ENCODE data around the gene CSNK2B. TPM values are rescaled to one million over a fixed set of nuclear protein-coding genes. Genes with fewer than 3 reads are reported as not detected.
"Not testable (repeated sequence)": the region's sequence is repeated elsewhere in the genome, so short reads cannot be mapped to it uniquely, and the experiment has no call there.

The CSNK2B gene
- total RNA-seq, 2 experiments from 2014 or later = 215 to 219 TPM

GRCh38 chr6:31702819-31703716 is 37.2 kb downstream of the CSNK2B start, which contains the start of gene ABHD16A:
ABHD16A (minus strand) TSS chr6:31703324; CDS start chr6:31703281, 43 bp downstream.
- Mint-ChIP-seq H3K27me3 (ENCODE audit: low read depth) (no peaks in the 10 kb centered on the region), H3K4me1 (ENCODE audit: low read depth) (peaks cover 21% of the 10 kb centered on the region), H3K27ac (peak within 1 kb of the TSS; percentile 97), H3K9me3 (no peaks in the 10 kb centered on the region), H3K36me3 (ENCODE audit: low read depth) (peaks cover 5% of the 10 kb centered on the region), H3K4me3 (peak within 1 kb of the TSS; percentile 99)
- CTCF ChIA-PET = interaction anchor here (0.8 to 1.1 kb wide), 4 partner anchors 22 to 127 kb away, joined by 3 to 5 read pairs (median 4); partner anchors contain the start of gene LY6G5C
- intact Hi-C loops (cut with micrococcal nuclease) = loop anchor here (1.0 kb wide), 9 partner anchors 35 to 475 kb away; partner anchors contain the start of genes ATF6B, BAG6, NFKBIL1 and PRRC2A
- DNase-seq = peak; percentile 99

GRCh38 chr6:31705931-31706330 is 40.1 kb downstream of the CSNK2B start:
- Mint-ChIP-seq H3K27ac (no peak overlapping the region), H3K4me1 (ENCODE audit: low read depth) (peaks cover 18% of the 10 kb centered on the region), H3K36me3 (ENCODE audit: low read depth) (peaks cover 5% of the 10 kb centered on the region), H3K9me3 (no peaks in the 10 kb centered on the region), H3K27me3 (ENCODE audit: low read depth) (no peaks in the 10 kb centered on the region), H3K4me3 (no peak overlapping the region)
- intact Hi-C loops (cut with micrococcal nuclease) = no loop called here
- no peak for DNase-seq
- CTCF ChIA-PET = interaction anchor here (1.1 kb wide), 1 partner anchor 33 kb away, joined by 3 read pairs; no protein-coding TSS in a partner anchor

- CTCF ChIA-PET = interaction anchor here (1.1 kb wide), 1 partner anchor 32 kb away, joined by 3 read pairs; no protein-coding TSS in a partner anchor
- H3K9me3 Mint-ChIP-seq = no peaks in the 10 kb centered on the region
- intact Hi-C loops (cut with micrococcal nuclease) = no loop called here
- peaks cover 5% of the 10 kb centered on the region for H3K36me3 Mint-ChIP-seq (ENCODE audit: low read depth)
- H3K4me1 Mint-ChIP-seq (ENCODE audit: low read depth) = peaks cover 16% of the 10 kb centered on the region
- no peaks in the 10 kb centered on the region for H3K27me3 Mint-ChIP-seq (ENCODE audit: low read depth)
- H3K27ac Mint-ChIP-seq = no peak within 1 kb of the TSS
- DNase-seq = no peak
- H3K4me3 Mint-ChIP-seq = no peak within 1 kb of the TSS
These were observed 40.7 kb downstream of the CSNK2B start, which contains the start of gene LY6G6F for GRCh38 chr6:31706599-31706998. LY6G6F (plus strand) TSS chr6:31706866; CDS start chr6:31706907, 41 bp downstream.

- Mint-ChIP-seq H3K36me3 (ENCODE audit: low read depth) (no peaks in the 10 kb centered on the region), H3K4me3 (no peak overlapping the region), H3K27ac (no peak overlapping the region), H3K9me3 (no peaks in the 10 kb centered on the region), H3K27me3 (ENCODE audit: low read depth) (no peaks in the 10 kb centered on the region), H3K4me1 (ENCODE audit: low read depth) (peaks cover 8% of the 10 kb centered on the region)
- intact Hi-C loops (cut with micrococcal nuclease) = no loop called here
- no peak for DNase-seq
- CTCF ChIA-PET = no interaction called here
These were observed 41.8 kb downstream of the CSNK2B start for GRCh38 chr6:31707701-31708100.

- H3K27ac Mint-ChIP-seq = no peak overlapping the region
- CTCF ChIA-PET = no interaction called here
- H3K4me1 Mint-ChIP-seq (ENCODE audit: low read depth) = peaks cover 8% of the 10 kb centered on the region
- intact Hi-C loops (cut with micrococcal nuclease) = no loop called here
- H3K4me3 Mint-ChIP-seq = no peak overlapping the region
- no peak for DNase-seq
- no peaks in the 10 kb centered on the region for H3K9me3 Mint-ChIP-seq
- no peaks in the 10 kb centered on the region for H3K27me3 Mint-ChIP-seq (ENCODE audit: low read depth)
- no peaks in the 10 kb centered on the region for H3K36me3 Mint-ChIP-seq (ENCODE audit: low read depth)
These were observed 42.3 kb downstream of the CSNK2B start for GRCh38 chr6:31708224-31708623.

GRCh38 chr6:31709157-31709556 is 43.3 kb downstream of the CSNK2B start:
- CTCF ChIA-PET = interaction anchor here (0.6 kb wide), 1 partner anchor 243 kb away, joined by 3 read pairs; no protein-coding TSS in a partner anchor
- H3K4me3 Mint-ChIP-seq; H3K36me3 Mint-ChIP-seq (ENCODE audit: low read depth); H3K27ac Mint-ChIP-seq; H3K4me1 Mint-ChIP-seq (ENCODE audit: low read depth); intact Hi-C loops (cut with micrococcal nuclease); H3K9me3 Mint-ChIP-seq; H3K27me3 Mint-ChIP-seq (ENCODE audit: low read depth); DNase-seq: not testable (repeated sequence)

- CTCF ChIA-PET = interaction anchor here (0.6 to 1.1 kb wide), 4 partner anchors 19 to 1653 kb away, joined by 3 to 4 read pairs (median 3); no protein-coding TSS in a partner anchor
- no peaks in the 10 kb centered on the region for H3K27me3 Mint-ChIP-seq (ENCODE audit: low read depth)
- H3K4me1 Mint-ChIP-seq (ENCODE audit: low read depth) = peaks cover 8% of the 10 kb centered on the region
- H3K4me3 Mint-ChIP-seq = no peak overlapping the region
- no peak overlapping the region for H3K27ac Mint-ChIP-seq
- DNase-seq = no peak
- H3K9me3 Mint-ChIP-seq = no peaks in the 10 kb centered on the region
- intact Hi-C loops (cut with micrococcal nuclease) = no loop called here
- H3K36me3 Mint-ChIP-seq (ENCODE audit: low read depth) = no peaks in the 10 kb centered on the region
These were observed 44.8 kb downstream of the CSNK2B start for GRCh38 chr6:31710523-31711219.

GRCh38 chr6:31711233-31711632 is 45.4 kb downstream of the CSNK2B start:
- Mint-ChIP-seq H3K4me3 (no peak overlapping the region), H3K27me3 (ENCODE audit: low read depth) (no peaks in the 10 kb centered on the region), H3K9me3 (no peaks in the 10 kb centered on the region), H3K27ac (no peak overlapping the region), H3K36me3 (ENCODE audit: low read depth) (no peaks in the 10 kb centered on the region), H3K4me1 (ENCODE audit: low read depth) (peaks cover 8% of the 10 kb centered on the region)
- intact Hi-C loops (cut with micrococcal nuclease) = no loop called here
- CTCF ChIA-PET = interaction anchor here (0.6 to 1.1 kb wide), 4 partner anchors 20 to 172 kb away, joined by 3 to 4 read pairs (median 3); no protein-coding TSS in a partner anchor
- DNase-seq = no peak

GRCh38 chr6:31712296-31712695 is 46.4 kb downstream of the CSNK2B start:
- H3K36me3 Mint-ChIP-seq (ENCODE audit: low read depth) = no peaks in the 10 kb centered on the region
- H3K27me3 Mint-ChIP-seq (ENCODE audit: low read depth) = no peaks in the 10 kb centered on the region
- DNase-seq = peak; percentile 20
- intact Hi-C loops (cut with micrococcal nuclease) = no loop called here
- CTCF ChIA-PET = interaction anchor here (0.6 to 0.9 kb wide), 3 partner anchors 163 to 204 kb away, joined by 3 to 4 read pairs (median 3); no protein-coding TSS in a partner anchor
- H3K4me3 Mint-ChIP-seq = no peak overlapping the region
- H3K27ac Mint-ChIP-seq = no peak overlapping the region
- H3K9me3 Mint-ChIP-seq = no peaks in the 10 kb centered on the region
- H3K4me1 Mint-ChIP-seq (ENCODE audit: low read depth) = peaks cover 8% of the 10 kb centered on the region

- no peaks in the 10 kb centered on the region for H3K9me3 Mint-ChIP-seq
- no peaks in the 10 kb centered on the region for H3K36me3 Mint-ChIP-seq (ENCODE audit: low read depth)
- H3K27ac Mint-ChIP-seq = no peak overlapping the region
- no peak for DNase-seq
- intact Hi-C loops (cut with micrococcal nuclease) = no loop called here
- H3K27me3 Mint-ChIP-seq (ENCODE audit: low read depth) = no peaks in the 10 kb centered on the region
- CTCF ChIA-PET = interaction anchor here (0.9 to 1.2 kb wide), 3 partner anchors 25 to 115 kb away, joined by 3 to 4 read pairs (median 3); no protein-coding TSS in a partner anchor
- no peak overlapping the region for H3K4me3 Mint-ChIP-seq
- H3K4me1 Mint-ChIP-seq (ENCODE audit: low read depth) = peaks cover 8% of the 10 kb centered on the region
These were observed 47.6 kb downstream of the CSNK2B start for GRCh38 chr6:31713465-31713864.

- intact Hi-C loops (cut with micrococcal nuclease) = no loop called here
- Mint-ChIP-seq H3K4me1 (ENCODE audit: low read depth) (peaks cover 8% of the 10 kb centered on the region), H3K4me3 (no peak overlapping the region), H3K36me3 (ENCODE audit: low read depth) (no peaks in the 10 kb centered on the region), H3K27ac (no peak overlapping the region), H3K27me3 (ENCODE audit: low read depth) (no peaks in the 10 kb centered on the region), H3K9me3 (no peaks in the 10 kb centered on the region)
- CTCF ChIA-PET = interaction anchor here (0.6 to 2.7 kb wide), 7 partner anchors 17 to 241 kb away, joined by 3 to 12 read pairs (median 3); no protein-coding TSS in a partner anchor
- DNase-seq = no peak
These were observed 48.3 kb downstream of the CSNK2B start for GRCh38 chr6:31713991-31714684.
